Measurements from ENCODE around the gene GIGYF2.

DNA sequence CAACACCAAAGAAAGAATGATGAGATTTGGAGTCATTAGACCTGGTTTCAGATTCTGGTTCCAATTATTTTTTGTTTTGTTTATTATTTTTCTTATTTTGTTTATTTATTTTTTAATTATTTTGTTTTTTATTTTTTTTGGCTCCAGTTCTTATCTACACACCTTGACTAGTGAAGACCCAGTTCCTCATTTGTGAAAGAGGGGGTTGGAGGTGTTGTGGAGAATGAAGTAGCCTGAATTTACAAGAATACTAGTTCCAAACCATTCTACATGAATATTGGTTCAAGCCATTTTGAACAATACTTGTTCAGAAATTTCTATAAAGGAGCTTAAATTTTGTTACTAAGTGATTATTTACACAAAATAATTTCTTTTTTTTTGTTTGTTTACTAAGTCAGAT lies 86.1 kb downstream of the GIGYF2 start:
- TF ChIP-seq, protein P1, sequence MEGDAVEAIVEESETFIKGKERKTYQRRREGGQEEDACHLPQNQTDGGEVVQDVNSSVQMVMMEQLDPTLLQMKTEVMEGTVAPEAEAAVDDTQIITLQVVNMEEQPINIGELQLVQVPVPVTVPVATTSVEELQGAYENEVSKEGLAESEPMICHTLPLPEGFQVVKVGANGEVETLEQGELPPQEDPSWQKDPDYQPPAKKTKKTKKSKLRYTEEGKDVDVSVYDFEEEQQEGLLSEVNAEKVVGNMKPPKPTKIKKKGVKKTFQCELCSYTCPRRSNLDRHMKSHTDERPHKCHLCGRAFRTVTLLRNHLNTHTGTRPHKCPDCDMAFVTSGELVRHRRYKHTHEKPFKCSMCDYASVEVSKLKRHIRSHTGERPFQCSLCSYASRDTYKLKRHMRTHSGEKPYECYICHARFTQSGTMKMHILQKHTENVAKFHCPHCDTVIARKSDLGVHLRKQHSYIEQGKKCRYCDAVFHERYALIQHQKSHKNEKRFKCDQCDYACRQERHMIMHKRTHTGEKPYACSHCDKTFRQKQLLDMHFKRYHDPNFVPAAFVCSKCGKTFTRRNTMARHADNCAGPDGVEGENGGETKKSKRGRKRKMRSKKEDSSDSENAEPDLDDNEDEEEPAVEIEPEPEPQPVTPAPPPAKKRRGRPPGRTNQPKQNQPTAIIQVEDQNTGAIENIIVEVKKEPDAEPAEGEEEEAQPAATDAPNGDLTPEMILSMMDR (conservative IDR thresholded peaks at IDR 0.05): no peak
- TF ChIP-seq ZFX (IDR thresholded peaks at IDR 0.05): no peak
